Ishikawa (cell line): ENCODE results near the gene PDCD6IP.

Experiments
- CEBPB ChIP-seq: IDR thresholded peaks from 2 replicates; pipeline ENCODE4 v1.6.1; 2012
- CREB1 ChIP-seq: IDR thresholded peaks from 2 replicates; pipeline ENCODE4 v1.6.1; 2012; ENCODE audit warnings: low read depth
- EGR1 ChIP-seq: IDR thresholded peaks from 2 replicates; pipeline ENCODE4 v1.6.1; 2012
- EP300 ChIP-seq: IDR thresholded peaks from 2 replicates; pipeline ENCODE4 v1.6.1; 2012; ENCODE audit warnings: borderline replicate concordance
- FOXM1 ChIP-seq: IDR thresholded peaks from 2 replicates; pipeline ENCODE4 v1.6.1; 2012; ENCODE audit warnings: low read depth, borderline replicate concordance
- NFIC ChIP-seq: IDR thresholded peaks from 2 replicates; pipeline ENCODE4 v1.6.1; 2012
- RAD21 ChIP-seq: IDR thresholded peaks from 2 replicates; pipeline ENCODE4 v1.6.1; 2012; ENCODE audit warnings: low read depth
- TAF1 ChIP-seq: IDR thresholded peaks from 2 replicates; pipeline ENCODE4 v1.6.1; 2012; ENCODE audit warnings: low read depth, mild to moderate bottlenecking
- TCF12 ChIP-seq: IDR thresholded peaks from 2 replicates; pipeline ENCODE4 v1.6.1; 2012; ENCODE audit warnings: low read depth
- TEAD4 ChIP-seq: IDR thresholded peaks from 2 replicates; pipeline ENCODE4 v1.6.1; 2012
- YY1 ChIP-seq: IDR thresholded peaks from 2 replicates; pipeline ENCODE4 v1.6.1; 2012; ENCODE audit warnings: low read depth
- ZBTB7A ChIP-seq: IDR thresholded peaks from 2 replicates; pipeline ENCODE4 v1.6.1; 2012; ENCODE audit warnings: low read depth
- TF ChIP-seq, protein P1 (sequence below): IDR thresholded peaks from 2 replicates; pipeline ENCODE4 v1.6.1; 2012; ENCODE audit warnings: low read depth, mild to moderate bottlenecking
- TF ChIP-seq, protein P2 (sequence below): IDR thresholded peaks from 2 replicates; pipeline ENCODE4 v1.6.1; 2012
- TF ChIP-seq, protein P3 (sequence below): IDR thresholded peaks from 2 replicates; pipeline ENCODE4 v1.6.1; 2012

Gene PDCD6IP

DNA sequence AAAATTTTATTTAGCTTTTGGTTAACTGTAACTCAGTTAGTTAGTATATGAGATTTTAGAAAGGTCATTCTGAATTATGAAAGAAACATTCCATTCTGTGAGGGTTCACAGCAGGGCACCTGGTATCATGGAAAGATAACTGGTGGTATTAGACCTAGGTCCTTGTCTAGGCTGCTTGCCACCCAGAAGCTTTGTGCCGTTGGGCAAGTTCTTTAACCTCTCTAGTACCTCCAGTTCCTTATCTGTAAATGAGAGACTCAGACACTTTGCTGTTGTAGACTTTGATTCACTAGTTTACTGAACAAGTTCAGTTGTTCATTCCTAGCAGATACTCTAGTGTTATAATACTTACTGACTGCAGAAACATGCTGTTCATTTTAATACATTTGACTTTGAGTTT, 25.4 kb downstream of the PDCD6IP start:
- TF ChIP-seq CREB1 (no peak), TEAD4 (no peak), CEBPB (no peak), YY1 (no peak), FOXM1 (no peak), EGR1 (no peak), TCF12 (no peak), NFIC (no peak), ZBTB7A (no peak), EP300 (no peak), RAD21 (no peak), TAF1 (no peak)
- TF ChIP-seq, protein P1, sequence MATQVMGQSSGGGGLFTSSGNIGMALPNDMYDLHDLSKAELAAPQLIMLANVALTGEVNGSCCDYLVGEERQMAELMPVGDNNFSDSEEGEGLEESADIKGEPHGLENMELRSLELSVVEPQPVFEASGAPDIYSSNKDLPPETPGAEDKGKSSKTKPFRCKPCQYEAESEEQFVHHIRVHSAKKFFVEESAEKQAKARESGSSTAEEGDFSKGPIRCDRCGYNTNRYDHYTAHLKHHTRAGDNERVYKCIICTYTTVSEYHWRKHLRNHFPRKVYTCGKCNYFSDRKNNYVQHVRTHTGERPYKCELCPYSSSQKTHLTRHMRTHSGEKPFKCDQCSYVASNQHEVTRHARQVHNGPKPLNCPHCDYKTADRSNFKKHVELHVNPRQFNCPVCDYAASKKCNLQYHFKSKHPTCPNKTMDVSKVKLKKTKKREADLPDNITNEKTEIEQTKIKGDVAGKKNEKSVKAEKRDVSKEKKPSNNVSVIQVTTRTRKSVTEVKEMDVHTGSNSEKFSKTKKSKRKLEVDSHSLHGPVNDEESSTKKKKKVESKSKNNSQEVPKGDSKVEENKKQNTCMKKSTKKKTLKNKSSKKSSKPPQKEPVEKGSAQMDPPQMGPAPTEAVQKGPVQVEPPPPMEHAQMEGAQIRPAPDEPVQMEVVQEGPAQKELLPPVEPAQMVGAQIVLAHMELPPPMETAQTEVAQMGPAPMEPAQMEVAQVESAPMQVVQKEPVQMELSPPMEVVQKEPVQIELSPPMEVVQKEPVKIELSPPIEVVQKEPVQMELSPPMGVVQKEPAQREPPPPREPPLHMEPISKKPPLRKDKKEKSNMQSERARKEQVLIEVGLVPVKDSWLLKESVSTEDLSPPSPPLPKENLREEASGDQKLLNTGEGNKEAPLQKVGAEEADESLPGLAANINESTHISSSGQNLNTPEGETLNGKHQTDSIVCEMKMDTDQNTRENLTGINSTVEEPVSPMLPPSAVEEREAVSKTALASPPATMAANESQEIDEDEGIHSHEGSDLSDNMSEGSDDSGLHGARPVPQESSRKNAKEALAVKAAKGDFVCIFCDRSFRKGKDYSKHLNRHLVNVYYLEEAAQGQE = no peak
- TF ChIP-seq, protein P2, sequence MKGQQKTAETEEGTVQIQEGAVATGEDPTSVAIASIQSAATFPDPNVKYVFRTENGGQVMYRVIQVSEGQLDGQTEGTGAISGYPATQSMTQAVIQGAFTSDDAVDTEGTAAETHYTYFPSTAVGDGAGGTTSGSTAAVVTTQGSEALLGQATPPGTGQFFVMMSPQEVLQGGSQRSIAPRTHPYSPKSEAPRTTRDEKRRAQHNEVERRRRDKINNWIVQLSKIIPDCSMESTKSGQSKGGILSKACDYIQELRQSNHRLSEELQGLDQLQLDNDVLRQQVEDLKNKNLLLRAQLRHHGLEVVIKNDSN = no peak
- TF ChIP-seq, protein P3, sequence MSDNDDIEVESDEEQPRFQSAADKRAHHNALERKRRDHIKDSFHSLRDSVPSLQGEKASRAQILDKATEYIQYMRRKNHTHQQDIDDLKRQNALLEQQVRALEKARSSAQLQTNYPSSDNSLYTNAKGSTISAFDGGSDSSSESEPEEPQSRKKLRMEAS = no peak

DNA sequence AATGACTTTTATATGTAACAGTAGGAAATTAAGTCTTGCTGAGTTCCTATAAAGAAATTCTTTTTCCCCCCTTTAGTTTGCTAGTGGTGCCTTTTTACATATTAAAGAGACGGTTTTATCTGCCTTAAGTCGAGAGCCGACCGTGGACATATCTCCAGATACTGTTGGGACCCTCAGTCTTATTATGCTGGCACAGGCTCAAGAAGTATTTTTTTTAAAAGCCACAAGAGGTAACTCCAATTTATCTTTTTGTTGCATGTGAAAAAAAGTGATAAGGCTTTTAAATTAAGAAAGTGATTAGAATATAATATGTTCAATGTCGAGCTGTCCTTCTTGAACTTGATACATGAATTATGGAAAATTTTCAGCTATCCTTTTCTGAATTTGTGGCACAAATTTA, 26.7 kb downstream of the PDCD6IP start:
- TF ChIP-seq ZBTB7A (no peak), CREB1 (no peak), NFIC (no peak), FOXM1 (no peak), CEBPB (no peak), EP300 (no peak), RAD21 (no peak), EGR1 (no peak), YY1 (no peak), TEAD4 (no peak), TCF12 (no peak), TAF1 (no peak)
- TF ChIP-seq, protein P1 = no peak
- TF ChIP-seq, protein P2 = no peak
- TF ChIP-seq, protein P3 = no peak

DNA sequence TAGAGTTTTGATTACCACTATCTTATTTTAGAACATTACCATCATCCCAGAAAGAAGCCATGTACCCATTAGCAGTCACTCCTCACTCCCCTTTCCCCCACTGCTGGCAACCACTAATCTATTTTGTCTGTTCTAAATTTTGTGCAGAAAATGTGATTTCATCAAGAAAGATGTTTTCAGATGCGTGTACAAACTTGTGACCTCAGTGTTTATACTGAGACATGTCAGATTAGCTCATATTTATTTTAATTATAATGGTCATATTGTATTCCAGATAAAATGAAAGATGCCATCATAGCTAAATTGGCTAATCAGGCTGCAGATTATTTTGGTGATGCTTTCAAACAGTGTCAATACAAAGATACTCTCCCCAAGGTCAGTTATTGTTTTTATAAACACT, 27.8 kb downstream of the PDCD6IP start:
- TF ChIP-seq CEBPB = no peak
- TF ChIP-seq, protein P3 = no peak
- TF ChIP-seq TAF1 = no peak
- TF ChIP-seq ZBTB7A = no peak
- no peak for TF ChIP-seq EP300
- no peak for TF ChIP-seq YY1
- no peak for TF ChIP-seq EGR1
- TF ChIP-seq NFIC = no peak
- TF ChIP-seq CREB1 = no peak
- no peak for TF ChIP-seq TEAD4
- no peak for TF ChIP-seq FOXM1
- TF ChIP-seq, protein P2 = no peak
- TF ChIP-seq RAD21 = no peak
- TF ChIP-seq TCF12 = no peak
- TF ChIP-seq, protein P1 = no peak

DNA sequence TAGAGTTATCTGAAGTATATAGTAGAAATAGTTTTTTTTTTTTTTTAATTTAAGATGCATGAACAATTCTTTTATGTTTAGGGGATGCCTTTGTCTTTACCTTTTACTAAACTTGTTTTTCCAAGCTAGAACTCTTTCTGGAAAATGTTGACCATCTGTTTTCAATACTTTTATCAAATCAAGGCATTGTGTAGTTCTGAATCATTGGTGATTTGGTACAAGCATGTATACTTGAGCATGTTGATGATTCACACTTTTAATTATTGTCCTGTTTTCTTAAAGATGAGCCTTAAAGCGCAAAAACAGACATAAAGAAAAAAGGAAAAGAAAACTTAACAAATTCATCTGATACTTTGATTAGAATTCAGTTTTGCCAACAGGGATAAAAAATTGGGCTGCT, 28.3 kb downstream of the PDCD6IP start:
- TF ChIP-seq FOXM1 (no peak), TEAD4 (no peak), TCF12 (no peak), CREB1 (no peak), CEBPB (no peak), YY1 (no peak), TAF1 (no peak), RAD21 (no peak), ZBTB7A (no peak), EP300 (no peak), NFIC (no peak)
- TF ChIP-seq, protein P2 = no peak
- TF ChIP-seq, protein P3 = no peak
